ENCODE results near the gene ADARB1. TPM values are rescaled to one million over a fixed set of nuclear protein-coding genes. Genes with fewer than 3 reads are reported as not detected.

Gene ADARB1
- total and polyA plus RNA-seq, 2 donors (not counting 1 experiment from before 2014, with no cell fraction given), result 17.1 to 33.3 TPM

GRCh38 chr21:45263534-45263933 is 189.2 kb downstream of the ADARB1 start:
- DNase-seq (no peak), ATAC-seq (ENCODE audit: low read depth) (no peak)
- ChIA-PET POLR2A (no interaction called here), CTCF (no interaction called here)
- no peak overlapping the region for H3K4me3 ChIP-seq (ENCODE audit: control extremely low read depth in 1 of 5, extremely low read depth in 1 of 5, insufficient read depth in 1 of 5, low read depth in 2 of 5, low read length in 4 of 5)
- H2AFZ ChIP-seq (ENCODE audit: insufficient read depth, low read depth, low read length, poor library complexity, severe bottlenecking), result no peak overlapping the region
- H4K20me1 ChIP-seq (ENCODE audit: control insufficient read depth, insufficient read depth, low read length, poor library complexity, severe bottlenecking), result no peaks in the 10 kb centered on the region
- H3K4me3 Mint-ChIP-seq, result no peak overlapping the region
- no peaks in the 10 kb centered on the region for H3K4me1 Mint-ChIP-seq
- H3K4me1 ChIP-seq (ENCODE audit: control insufficient read depth in 2 of 2, insufficient read depth in 2 of 2, low read length in 2 of 2), result no peaks in the 10 kb centered on the region
- TF ChIP-seq EZH2 (IDR thresholded peaks at IDR 0.05; ENCODE audit: borderline replicate concordance, insufficient read depth, low read depth, low read length, poor library complexity, severe bottlenecking) (no peak), CTCF (IDR thresholded peaks at IDR 0.05) (no peak)
- no peaks in the 10 kb centered on the region for H3K27me3 ChIP-seq (replicated peaks in 1 of 4; ENCODE audit: control extremely low read depth in 1 of 4, control insufficient read depth in 3 of 4, insufficient read depth in 4 of 4, low read length in 3 of 4)
- H3K36me3 ChIP-seq (replicated peaks in 1 of 2; ENCODE audit: control extremely low read depth in 1 of 2, control insufficient read depth in 1 of 2, extremely low read depth in 1 of 2, insufficient read depth in 2 of 2, low read length in 1 of 2), result peaks cover 0 to 34% of the 10 kb centered on the region in 2 experiments
- no peak overlapping the region for H3K9ac ChIP-seq (ENCODE audit: low read length)
- intact Hi-C loops (cut with micrococcal nuclease), result no loop called here
- no peaks in the 10 kb centered on the region for H3K9me3 Mint-ChIP-seq (ENCODE audit: insufficient read depth)
- H3K27ac Mint-ChIP-seq, result no peak overlapping the region
- no peak overlapping the region for H3K4me2 ChIP-seq (replicated peaks; ENCODE audit: low read depth, low read length, poor library complexity, severe bottlenecking)
- H3K27me3 Mint-ChIP-seq, result no peaks in the 10 kb centered on the region
- H3K9me3 ChIP-seq (ENCODE audit: control extremely low read depth in 1 of 3, control insufficient read depth in 2 of 3, insufficient read depth in 1 of 3, low read length in 2 of 3), result no peaks in the 10 kb centered on the region
- no peaks in the 10 kb centered on the region for H3K79me2 ChIP-seq (ENCODE audit: control insufficient read depth, insufficient read depth, low read length)
- H3K27ac ChIP-seq (ENCODE audit: low read length in 2 of 2), result no peak overlapping the region
- WGBS (ENCODE audit: insufficient coverage), result 80% methylated on average over 3 of the region's 6 CpGs

GRCh38 chr21:45264146-45264911 is 189.9 kb downstream of the ADARB1 start:
- no peak overlapping the region for H3K27ac Mint-ChIP-seq

More at GRCh38 chr21:45264146-45264911, 189.9 kb downstream of the ADARB1 start:
- H3K79me2 ChIP-seq (ENCODE audit: control insufficient read depth, insufficient read depth, low read length), result no peaks in the 10 kb centered on the region
- H3K36me3 ChIP-seq (replicated peaks in 1 of 2; ENCODE audit: control extremely low read depth in 1 of 2, control insufficient read depth in 1 of 2, extremely low read depth in 1 of 2, insufficient read depth in 2 of 2, low read length in 1 of 2), result peaks cover 0 to 34% of the 10 kb centered on the region in 2 experiments
- H3K27ac ChIP-seq (ENCODE audit: low read length in 2 of 2), result no peak overlapping the region
- no peak overlapping the region for H3K4me2 ChIP-seq (replicated peaks; ENCODE audit: low read depth, low read length, poor library complexity, severe bottlenecking)
- H3K9ac ChIP-seq (ENCODE audit: low read length), result no peak overlapping the region
- no peaks in the 10 kb centered on the region for H4K20me1 ChIP-seq (ENCODE audit: control insufficient read depth, insufficient read depth, low read length, poor library complexity, severe bottlenecking)
- TF ChIP-seq CTCF (IDR thresholded peaks at IDR 0.05) (no peak), EZH2 (IDR thresholded peaks at IDR 0.05; ENCODE audit: borderline replicate concordance, insufficient read depth, low read depth, low read length, poor library complexity, severe bottlenecking) (no peak)
- DNase-seq (no peak), ATAC-seq (ENCODE audit: low read depth) (no peak)
- no peak overlapping the region for H3K4me3 Mint-ChIP-seq
- intact Hi-C loops (cut with micrococcal nuclease), result no loop called here
- H3K4me1 ChIP-seq (ENCODE audit: control insufficient read depth in 2 of 2, insufficient read depth in 2 of 2, low read length in 2 of 2), result no peaks in the 10 kb centered on the region
- no peaks in the 10 kb centered on the region for H3K9me3 ChIP-seq (ENCODE audit: control extremely low read depth in 1 of 3, control insufficient read depth in 2 of 3, insufficient read depth in 1 of 3, low read length in 2 of 3)
- no peaks in the 10 kb centered on the region for H3K27me3 ChIP-seq (replicated peaks in 1 of 4; ENCODE audit: control extremely low read depth in 1 of 4, control insufficient read depth in 3 of 4, insufficient read depth in 4 of 4, low read length in 3 of 4)
- H3K9me3 Mint-ChIP-seq (ENCODE audit: insufficient read depth), result no peaks in the 10 kb centered on the region
- ChIA-PET CTCF (no interaction called here), POLR2A (no interaction called here)
- H3K27me3 Mint-ChIP-seq, result no peaks in the 10 kb centered on the region
- no peaks in the 10 kb centered on the region for H3K4me1 Mint-ChIP-seq
- H3K4me3 ChIP-seq (ENCODE audit: control extremely low read depth in 1 of 5, extremely low read depth in 1 of 5, insufficient read depth in 1 of 5, low read depth in 2 of 5, low read length in 4 of 5), result no peak overlapping the region
- H2AFZ ChIP-seq (ENCODE audit: insufficient read depth, low read depth, low read length, poor library complexity, severe bottlenecking), result no peak overlapping the region
- WGBS (ENCODE audit: insufficient coverage), result over 99% methylated on average over 21 of the region's 23 CpGs

Measured in B cell (primary cell).